CD4-positive, alpha-beta memory T cell (primary cell): ENCODE measurements around the gene MKRN2OS. TPM values are rescaled to one million over a fixed set of nuclear protein-coding genes. Genes with fewer than 3 reads are reported as not detected.
A peak's percentile ranks its signal among the peaks of the same experiment; 100 is the strongest.

Experiments
- CTCF ChIA-PET: fragments of 350-600 bp; sonication (Branson Sonifier 250); formaldehyde crosslinking; loops from one replicate; lab custom pipeline; 2021; ENCODE audit warnings: inconsistent platforms; ENCODE audit not compliant: partially characterized antibody; lab: Charles Lee
- POLR2A ChIA-PET: fragments of 350-600 bp; sonication (Branson Sonifier 250); formaldehyde crosslinking; loops from one replicate; lab custom pipeline; 2021; ENCODE audit not compliant: partially characterized antibody; lab: Charles Lee
- DNase-seq, 5 donors: peaks; one replicate each; pipeline versions ENCODE4 v3.0.0 to v3.0.0-alpha.2; 2020 to 2022; ENCODE audit warnings: mixed read lengths in 1 of 5
- H3K27ac ChIP-seq: one replicate; pipeline ENCODE4 v1.7.0; 2013; ENCODE audit warnings: low read depth, low read length
- H3K27me3 ChIP-seq: 2 replicates; pipeline ENCODE4 v1.7.0; 2013; ENCODE audit warnings: mild to moderate bottlenecking, low read length, moderate library complexity; ENCODE audit not compliant: insufficient read depth
- H3K36me3 ChIP-seq: 2 replicates; pipeline ENCODE4 v1.7.0; 2013; ENCODE audit warnings: mild to moderate bottlenecking, low read length, moderate library complexity; ENCODE audit not compliant: insufficient read depth
- H3K4me1 ChIP-seq: 2 replicates; pipeline ENCODE4 v1.7.0; 2013; ENCODE audit warnings: mild to moderate bottlenecking, low read length, moderate library complexity; ENCODE audit not compliant: insufficient read depth
- H3K4me3 ChIP-seq, 2 donors: one replicate each; pipeline ENCODE4 v1.7.0; 2013; ENCODE audit warnings: low read length in 2 of 2, mild to moderate bottlenecking in 1 of 2
- H3K9me3 ChIP-seq, 2 donors: one replicate each; pipeline ENCODE4 v1.7.0; 2013; ENCODE audit warnings: low read length in 2 of 2, control low read depth in 1 of 2; ENCODE audit not compliant: control insufficient read depth in 1 of 2
- H3K27ac Mint-ChIP-seq, 7 donors: one replicate each; pipeline ENCODE4 v1.8.0; 2020 to 2021; ENCODE audit warnings: mixed read lengths in 7 of 7, mild to moderate bottlenecking in 6 of 7, inconsistent platforms in 3 of 7, moderate library complexity in 3 of 7
- H3K27me3 Mint-ChIP-seq, 2 donors: one replicate each; pipeline ENCODE4 v1.8.0; 2020 to 2021; ENCODE audit warnings: mixed read lengths in 2 of 2
- H3K36me3 Mint-ChIP-seq, 2 donors: one replicate each; pipeline ENCODE4 v1.8.0; 2020 to 2021; ENCODE audit warnings: mixed read lengths in 2 of 2, inconsistent platforms in 1 of 2, mild to moderate bottlenecking in 1 of 2
- H3K4me1 Mint-ChIP-seq, 4 donors: one replicate each; pipeline ENCODE4 v1.8.0; 2020 to 2021; ENCODE audit warnings: mixed read lengths in 4 of 4, mild to moderate bottlenecking in 1 of 4
- H3K4me3 Mint-ChIP-seq, 8 donors: one replicate each; pipeline ENCODE4 v1.8.0; 2020 to 2021; ENCODE audit warnings: mixed read lengths in 8 of 8, mild to moderate bottlenecking in 7 of 8, moderate library complexity in 6 of 8, inconsistent platforms in 3 of 8
- H3K9me3 Mint-ChIP-seq, 8 donors: one replicate each; pipeline ENCODE4 v1.8.0; 2020 to 2021; ENCODE audit warnings: mixed read lengths in 8 of 8, mild to moderate bottlenecking in 5 of 8, inconsistent platforms in 3 of 8, moderate library complexity in 1 of 8
- intact Hi-C: fragments of 100-400 bp; cut with micrococcal nuclease; formaldehyde crosslinking; loops from one replicate; pipeline ENCODE4 v1.15.1; 2023
- polyA plus RNA-seq, 2 donors: library from polyadenylated mRNA; unstranded; fragments of 300-500 nt; fragmentation: Illumina TruSeq; gene quantifications; one replicate each; pipeline ENCODE4 v1.2.3, GENCODE V29; 2021
- total RNA-seq, 2 experiments: library from RNA; stranded (reverse); gene quantifications; one replicate each; pipeline ENCODE4 v1.2.3, GENCODE V29; 2021

The MKRN2OS gene
- total and polyA plus RNA-seq, 4 experiments from 2014 or later: not detected

- peak overlapping the region; percentile 93 for H3K27ac ChIP-seq
- H3K4me1 Mint-ChIP-seq: peaks cover 48 to 74% (median 61%) of the 10 kb centered on the region in 4 donors
- peak overlapping the region; percentile 75 to 82 for H3K4me3 ChIP-seq
- intact Hi-C loops: loop anchor here (1.0 to 2.0 kb wide), 4 partner anchors 73 to 284 kb away; partner anchors contain the start of genes RAF1, RPL32 and TSEN2
- no peaks in the 10 kb centered on the region for H3K9me3 Mint-ChIP-seq
- ChIA-PET CTCF (no interaction called here), POLR2A (interaction anchor here (1.7 to 2.0 kb wide), 2 partner anchors 73 to 107 kb away, joined by 9 to 15 read pairs; partner anchors contain the start of genes RAF1 and TSEN2)
- DNase-seq: no peak
- peaks cover 56% of the 10 kb centered on the region for H3K4me1 ChIP-seq
- H3K27ac Mint-ChIP-seq: peak overlapping the region; percentile 88 to 98 (median 95)
- peaks cover 14% of the 10 kb centered on the region for H3K27me3 ChIP-seq
- peaks cover 21 to 23% of the 10 kb centered on the region in 2 donors for H3K27me3 Mint-ChIP-seq
- no peaks in the 10 kb centered on the region for H3K9me3 ChIP-seq
- peaks cover 0 to 7% of the 10 kb centered on the region in 2 donors for H3K36me3 Mint-ChIP-seq
- H3K4me3 Mint-ChIP-seq: peak overlapping the region; percentile 89 to 99 (median 94)
- H3K36me3 ChIP-seq: no peaks in the 10 kb centered on the region
These were observed 12.3 kb upstream of the MKRN2OS start for GRCh38 chr3:12557473-12558100.

GRCh38 chr3:12556690-12557472, 11.6 kb upstream of the MKRN2OS start, which contains the start of gene MKRN2:
MKRN2 (plus strand) TSS chr3:12557087; CDS start chr3:12557151, 64 bp downstream.
- Mint-ChIP-seq H3K27me3 (peaks cover 21 to 23% of the 10 kb centered on the region in 2 donors), H3K27ac (peak within 1 kb of the TSS; percentile 88 to 98 (median 95)), H3K4me3 (peak within 1 kb of the TSS; percentile 89 to 99 (median 94)), H3K9me3 (no peaks in the 10 kb centered on the region), H3K36me3 (peaks cover 0 to 7% of the 10 kb centered on the region in 2 donors), H3K4me1 (peaks cover 43 to 68% (median 55%) of the 10 kb centered on the region in 4 donors)
- intact Hi-C loops: loop anchor here (1.0 to 2.0 kb wide), 4 partner anchors 73 to 284 kb away; partner anchors contain the start of genes RAF1, RPL32 and TSEN2
- no peaks in the 10 kb centered on the region for H3K36me3 ChIP-seq
- peaks cover 14% of the 10 kb centered on the region for H3K27me3 ChIP-seq
- ChIA-PET POLR2A (interaction anchor here (1.1 to 2.0 kb wide), 3 partner anchors 73 to 108 kb away, joined by 3 to 15 read pairs (median 9); partner anchors contain the start of genes RAF1 and TSEN2), CTCF (no interaction called here)
- DNase-seq: peak; percentile 81 to 87 (median 82)
- H3K27ac ChIP-seq: peak within 1 kb of the TSS; percentile 93
- no peaks in the 10 kb centered on the region for H3K9me3 ChIP-seq
- H3K4me1 ChIP-seq: peaks cover 52% of the 10 kb centered on the region
- H3K4me3 ChIP-seq: peak within 1 kb of the TSS; percentile 75 to 92

- H3K9me3 ChIP-seq: no peaks in the 10 kb centered on the region
- H3K36me3 Mint-ChIP-seq: peaks cover 0 to 7% of the 10 kb centered on the region in 2 donors
- ChIA-PET POLR2A (interaction anchor here (1.1 to 2.0 kb wide), 3 partner anchors 72 to 108 kb away, joined by 3 to 15 read pairs (median 9); partner anchors contain the start of genes RAF1 and TSEN2), CTCF (no interaction called here)
- peaks cover 46% of the 10 kb centered on the region for H3K4me1 ChIP-seq
- H3K27ac Mint-ChIP-seq: peak overlapping the region; percentile 69 to 98 (median 91)
- peaks cover 42 to 63% (median 52%) of the 10 kb centered on the region in 4 donors for H3K4me1 Mint-ChIP-seq
- intact Hi-C loops: loop anchor here (2.0 kb wide), 1 partner anchor 162 kb away; no protein-coding TSS in a partner anchor
- H3K4me3 Mint-ChIP-seq: peak overlapping the region; percentile 89 to 99 (median 94)
- peak in 1 of 5 donors; percentile 15 for DNase-seq
- H3K4me3 ChIP-seq: peak overlapping the region; percentile 75 to 92
- H3K27me3 Mint-ChIP-seq: peaks cover 21 to 23% of the 10 kb centered on the region in 2 donors
- no peaks in the 10 kb centered on the region for H3K36me3 ChIP-seq
- H3K27ac ChIP-seq: peak overlapping the region; percentile 93
- no peaks in the 10 kb centered on the region for H3K9me3 Mint-ChIP-seq
- peaks cover 14% of the 10 kb centered on the region for H3K27me3 ChIP-seq
These were observed 11.0 kb upstream of the MKRN2OS start for GRCh38 chr3:12556314-12556689.

GRCh38 chr3:12553921-12554391, 8.7 kb upstream of the MKRN2OS start:
- ChIA-PET CTCF (no interaction called here), POLR2A (interaction anchor here (1.4 kb wide), 1 partner anchor 110 kb away, joined by 8 read pairs; the partner anchor contains the start of gene RAF1)
- Histone ChIP-seq H3K27me3 (peaks cover 14% of the 10 kb centered on the region), H3K27ac (no peak overlapping the region), H3K4me1 (peaks cover 22% of the 10 kb centered on the region), H3K9me3 (no peaks in the 10 kb centered on the region), H3K4me3 (peak overlapping the region in 1 of 2 donors; percentile 44), H3K36me3 (no peaks in the 10 kb centered on the region)
- Mint-ChIP-seq H3K9me3 (no peaks in the 10 kb centered on the region), H3K4me3 (peak overlapping the region; percentile 67 to 81 (median 74)), H3K36me3 (peaks cover 0 to 7% of the 10 kb centered on the region in 2 donors), H3K4me1 (peaks cover 25 to 39% (median 30%) of the 10 kb centered on the region in 4 donors), H3K27ac (no peak overlapping the region), H3K27me3 (peaks cover 28 to 30% of the 10 kb centered on the region in 2 donors)
- intact Hi-C loops: no loop called here
- peak in 1 of 5 donors; percentile 14 for DNase-seq

GRCh38 chr3:12549971-12550760, 4.9 kb upstream of the MKRN2OS start:
- H3K36me3 ChIP-seq: no peaks in the 10 kb centered on the region
- intact Hi-C loops: no loop called here
- peaks cover 6 to 8% (median 7%) of the 10 kb centered on the region in 4 donors for H3K4me1 Mint-ChIP-seq
- no peak overlapping the region for H3K27ac Mint-ChIP-seq
- H3K27ac ChIP-seq: no peak overlapping the region
- H3K27me3 Mint-ChIP-seq: peaks cover 17 to 22% of the 10 kb centered on the region in 2 donors
- ChIA-PET POLR2A (no interaction called here), CTCF (no interaction called here)
- H3K36me3 Mint-ChIP-seq: no peaks in the 10 kb centered on the region
- no peak overlapping the region for H3K4me3 Mint-ChIP-seq
- no peak for DNase-seq
- no peaks in the 10 kb centered on the region for H3K9me3 ChIP-seq
- no peak overlapping the region for H3K4me3 ChIP-seq
- peaks cover 10% of the 10 kb centered on the region for H3K27me3 ChIP-seq
- peaks cover 8% of the 10 kb centered on the region for H3K4me1 ChIP-seq
- H3K9me3 Mint-ChIP-seq: no peaks in the 10 kb centered on the region

- ChIA-PET CTCF (no interaction called here), POLR2A (no interaction called here)
- Mint-ChIP-seq H3K4me1 (peaks cover 0 to 2% (median 0%) of the 10 kb centered on the region in 4 donors), H3K9me3 (no peaks in the 10 kb centered on the region), H3K27ac (no peak overlapping the region), H3K36me3 (peaks cover 0 to 1% of the 10 kb centered on the region in 2 donors), H3K27me3 (peaks cover 0 to 2% of the 10 kb centered on the region in 2 donors), H3K4me3 (no peak overlapping the region)
- Histone ChIP-seq H3K4me1 (no peaks in the 10 kb centered on the region), H3K36me3 (no peaks in the 10 kb centered on the region), H3K4me3 (no peak overlapping the region), H3K9me3 (no peaks in the 10 kb centered on the region), H3K27me3 (no peaks in the 10 kb centered on the region), H3K27ac (no peak overlapping the region)
- no peak for DNase-seq
- intact Hi-C loops: no loop called here
These were observed 437 bp downstream of the MKRN2OS start for GRCh38 chr3:12544652-12545472.
